K562 (cell line): ENCODE measurements around the gene CBLC. TPM values are rescaled to one million over a fixed set of nuclear protein-coding genes. Genes with fewer than 3 reads are reported as not detected.

Source experiments
- CBX5 ChIP-seq: IDR thresholded peaks from 2 replicates; pipeline ENCODE4 v1.6.1; 2014; ENCODE audit warnings: low read depth, borderline replicate concordance
- DMBX1 ChIP-seq: fragments of 250-450 bp; sonication (Bioruptor Pico); IDR thresholded peaks from 2 replicates; pipeline ENCODE4 v1.8.0; 2022; ENCODE audit warnings: inconsistent platforms, mild to moderate bottlenecking, moderate library complexity, borderline replicate concordance
- HDAC1 ChIP-seq, 2 experiments: fragments of 450-650 bp; IDR thresholded peaks; 2 replicates each; pipeline ENCODE4 v1.6.1; 2016 to 2017; ENCODE audit warnings: inconsistent platforms in 1 of 2, mild to moderate bottlenecking in 1 of 2, moderate library complexity in 1 of 2
- HDAC8 ChIP-seq: fragments of 450-650 bp; IDR thresholded peaks from 2 replicates; pipeline ENCODE4 v1.6.1; 2016; ENCODE audit warnings: mild to moderate bottlenecking, missing genetic modification characterization, moderate library complexity, missing compliant biosample characterization
- HSF4 ChIP-seq: fragments of 250-450 bp; sonication (Bioruptor Pico); IDR thresholded peaks from 2 replicates; pipeline ENCODE4 v2.1.2; 2022; ENCODE audit warnings: mild to moderate bottlenecking, moderate library complexity, borderline replicate concordance
- L3MBTL2 ChIP-seq: fragments of 450-650 bp; IDR thresholded peaks from 2 replicates; pipeline ENCODE4 v1.6.1; 2016; ENCODE audit warnings: mild to moderate bottlenecking, moderate library complexity
- MYC ChIP-seq, 2 experiments: fragments of 250-450 bp in 1 of 2; sonication (Bioruptor Pico) in 1 of 2; IDR thresholded peaks; 2 replicates each; pipeline versions ENCODE4 v1.5.1 to v1.6.1; 2012 to 2021; ENCODE audit warnings: low read depth in 2 of 2, borderline replicate concordance in 1 of 2, improper control_type of control experiment in 1 of 2, low read length in 1 of 2, mild to moderate bottlenecking in 1 of 2, moderate library complexity in 1 of 2
- NR2C2 ChIP-seq, 2 experiments: fragments of 200-800 bp in 1 of 2; sonication (Bioruptor generic) in 1 of 2; sonication (generic) in 1 of 2; formaldehyde crosslinking in 1 of 2; IDR thresholded peaks; 2 replicates each; pipeline versions ENCODE4 v1.6.1 to v1.8.0; 2016 to 2022; ENCODE audit warnings: mild to moderate bottlenecking in 1 of 2, missing compliant biosample characterization in 1 of 2, missing genetic modification characterization in 1 of 2, missing genetic modification reagents in 1 of 2
- POU5F1 ChIP-seq: fragments of 150-350 bp; IDR thresholded peaks from 2 replicates; pipeline ENCODE4 v1.6.1; 2014; ENCODE audit warnings: borderline replicate concordance, low read length, low read depth, mild to moderate bottlenecking; ENCODE audit not compliant: partially characterized antibody
- PYGO2 ChIP-seq: fragments of 450-650 bp; IDR thresholded peaks from 2 replicates; pipeline ENCODE4 v1.6.1; 2016; ENCODE audit warnings: mild to moderate bottlenecking, missing genetic modification characterization, moderate library complexity, missing compliant biosample characterization
- ZC3H4 ChIP-seq: sonication (generic); formaldehyde crosslinking; IDR thresholded peaks from 2 replicates; pipeline ENCODE4 v1.9.0; 2021; ENCODE audit warnings: missing genetic modification reagents, borderline replicate concordance
- ZSCAN29 ChIP-seq: fragments of 450-650 bp; IDR thresholded peaks from 2 replicates; pipeline ENCODE4 v1.6.1; 2017
- polyA plus RNA-seq, 8 experiments: library from polyadenylated mRNA; depleted of rRNA in 4 of 8; stranded (reverse) in 5 of 8; unstranded in 3 of 8; fragments of >200 nt; fragmentation: Nextera tagmentation in 2 of 8; fragmentation: Illumina TruSeq in 1 of 8; extraction: Ambion mirVana in 2 of 8; extraction: Trizol in 1 of 8; gene quantifications; 2 replicates each; pipeline versions ENCODE4 v1.2.1 to v1.2.3, GENCODE V29; 2011 to 2014; ENCODE audit warnings: inconsistent platforms in 1 of 8, missing spikeins in 1 of 8
- total RNA-seq, 7 experiments: library from RNA; depleted of rRNA in 6 of 7; stranded (reverse); fragments of >200 nt in 6 of 7; fragmentation: Illumina TruSeq in 2 of 7; extraction: Trizol in 2 of 7; gene quantifications; 2 replicates each; pipeline versions ENCODE4 v1.2.1 to v1.2.3, GENCODE V29; 2011 to 2021; ENCODE audit warnings: low replicate concordance in 1 of 7
- TF ChIP-seq, protein P1 (sequence below): fragments of 250-450 bp; sonication (Bioruptor Pico); IDR thresholded peaks from 2 replicates; pipeline ENCODE4 v1.8.0; 2022; ENCODE audit warnings: inconsistent platforms
- TF ChIP-seq, protein P2 (sequence below): fragments of 450-650 bp; IDR thresholded peaks from 2 replicates; pipeline ENCODE4 v1.6.1; 2016; ENCODE audit warnings: antibody characterized with exemption
- TF ChIP-seq, protein P3 (sequence below): sonication (generic); formaldehyde crosslinking; IDR thresholded peaks from 2 replicates; pipeline ENCODE4 v1.8.0; 2023; ENCODE audit warnings: mild to moderate bottlenecking, missing genetic modification reagents
- TF ChIP-seq, protein P4 (sequence below): sonication (generic); formaldehyde crosslinking; IDR thresholded peaks from 2 replicates; pipeline ENCODE4 v1.8.1; 2023; ENCODE audit warnings: mild to moderate bottlenecking, missing genetic modification reagents

Gene CBLC
- total and polyA plus RNA-seq, 9 of the 15 experiments (the other 6 are each of a cell fraction or from before 2014, with no cell fraction given) = 0.09 TPM; not detected in 8

DNA sequence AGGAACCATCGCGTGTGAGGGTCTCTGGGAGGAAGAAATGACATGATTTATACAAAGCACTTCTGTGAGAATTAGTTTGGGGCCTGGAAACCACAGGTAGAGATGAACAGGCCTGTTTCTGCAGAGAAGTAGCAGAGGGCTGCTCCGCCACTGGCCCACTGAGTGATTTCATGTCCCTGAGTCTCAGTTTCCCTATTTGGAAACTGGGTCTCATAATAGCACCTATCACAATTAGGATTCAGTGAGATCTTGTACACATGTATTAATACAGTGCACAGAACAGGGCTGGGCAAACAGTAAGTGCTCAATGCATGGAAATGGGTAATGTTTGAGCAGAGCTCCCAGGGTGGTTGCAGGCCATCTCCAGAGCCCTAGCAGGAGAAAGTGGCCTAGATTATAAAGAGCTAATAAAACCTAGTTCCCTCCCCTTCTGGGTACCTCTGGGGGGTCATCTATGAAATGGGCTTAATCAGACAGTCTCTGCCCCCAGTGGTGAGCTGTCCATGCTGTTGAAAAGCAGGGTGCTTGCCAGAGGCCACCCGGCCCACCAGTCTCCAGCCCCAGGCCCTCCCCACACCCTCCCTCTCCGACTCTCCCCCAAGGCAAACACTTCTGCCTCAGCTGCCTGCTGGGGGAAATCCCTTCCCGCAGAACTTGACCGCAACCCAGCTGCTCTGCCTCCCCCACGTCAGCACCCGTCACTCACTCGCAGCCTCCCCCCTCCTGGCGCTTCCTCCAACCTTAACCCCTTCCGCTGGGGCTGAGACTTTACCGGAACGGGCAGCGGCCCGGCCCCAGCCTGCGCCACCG, 24.7 kb upstream of the CBLC start (continued):
- TF ChIP-seq NR2C2 (CRISPR knock-in tag; IDR thresholded peaks at IDR 0.05) = no peak
- TF ChIP-seq NR2C2 (tag; IDR thresholded peaks at IDR 0.05) = peak; percentile 66; the same call in 1 of the 2 replicates
- TF ChIP-seq HDAC8 (tag) = no peak
- TF ChIP-seq, protein P1, sequence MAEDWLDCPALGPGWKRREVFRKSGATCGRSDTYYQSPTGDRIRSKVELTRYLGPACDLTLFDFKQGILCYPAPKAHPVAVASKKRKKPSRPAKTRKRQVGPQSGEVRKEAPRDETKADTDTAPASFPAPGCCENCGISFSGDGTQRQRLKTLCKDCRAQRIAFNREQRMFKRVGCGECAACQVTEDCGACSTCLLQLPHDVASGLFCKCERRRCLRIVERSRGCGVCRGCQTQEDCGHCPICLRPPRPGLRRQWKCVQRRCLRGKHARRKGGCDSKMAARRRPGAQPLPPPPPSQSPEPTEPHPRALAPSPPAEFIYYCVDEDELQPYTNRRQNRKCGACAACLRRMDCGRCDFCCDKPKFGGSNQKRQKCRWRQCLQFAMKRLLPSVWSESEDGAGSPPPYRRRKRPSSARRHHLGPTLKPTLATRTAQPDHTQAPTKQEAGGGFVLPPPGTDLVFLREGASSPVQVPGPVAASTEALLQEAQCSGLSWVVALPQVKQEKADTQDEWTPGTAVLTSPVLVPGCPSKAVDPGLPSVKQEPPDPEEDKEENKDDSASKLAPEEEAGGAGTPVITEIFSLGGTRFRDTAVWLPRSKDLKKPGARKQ (CRISPR knock-in tag) = no peak
- peak; percentile 58 to 99; a peak in 3 of 4 replicates for TF ChIP-seq HDAC1 (IDR thresholded peaks at IDR 0.05)
- TF ChIP-seq, protein P2, sequence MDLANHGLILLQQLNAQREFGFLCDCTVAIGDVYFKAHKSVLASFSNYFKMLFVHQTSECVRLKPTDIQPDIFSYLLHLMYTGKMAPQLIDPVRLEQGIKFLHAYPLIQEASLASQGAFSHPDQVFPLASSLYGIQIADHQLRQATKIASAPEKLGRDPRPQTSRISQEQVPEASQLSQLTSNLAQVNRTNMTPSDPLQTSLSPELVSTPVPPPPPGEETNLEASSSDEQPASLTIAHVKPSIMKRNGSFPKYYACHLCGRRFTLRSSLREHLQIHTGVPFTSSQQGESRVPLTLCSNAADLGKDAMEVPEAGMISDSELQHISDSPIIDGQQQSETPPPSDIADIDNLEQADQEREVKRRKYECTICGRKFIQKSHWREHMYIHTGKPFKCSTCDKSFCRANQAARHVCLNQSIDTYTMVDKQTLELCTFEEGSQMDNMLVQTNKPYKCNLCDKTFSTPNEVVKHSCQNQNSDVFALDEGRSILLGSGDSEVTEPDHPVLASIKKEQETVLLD = peak; percentile 86
- TF ChIP-seq DMBX1 (CRISPR knock-in tag) = peak; percentile 49; the same call in 1 of the 2 replicates
- TF ChIP-seq CBX5 = peak; percentile 68; the same call in 1 of the 2 replicates
- TF ChIP-seq ZC3H4 = no peak
- TF ChIP-seq PYGO2 (tag) = no peak
- TF ChIP-seq, protein P3, sequence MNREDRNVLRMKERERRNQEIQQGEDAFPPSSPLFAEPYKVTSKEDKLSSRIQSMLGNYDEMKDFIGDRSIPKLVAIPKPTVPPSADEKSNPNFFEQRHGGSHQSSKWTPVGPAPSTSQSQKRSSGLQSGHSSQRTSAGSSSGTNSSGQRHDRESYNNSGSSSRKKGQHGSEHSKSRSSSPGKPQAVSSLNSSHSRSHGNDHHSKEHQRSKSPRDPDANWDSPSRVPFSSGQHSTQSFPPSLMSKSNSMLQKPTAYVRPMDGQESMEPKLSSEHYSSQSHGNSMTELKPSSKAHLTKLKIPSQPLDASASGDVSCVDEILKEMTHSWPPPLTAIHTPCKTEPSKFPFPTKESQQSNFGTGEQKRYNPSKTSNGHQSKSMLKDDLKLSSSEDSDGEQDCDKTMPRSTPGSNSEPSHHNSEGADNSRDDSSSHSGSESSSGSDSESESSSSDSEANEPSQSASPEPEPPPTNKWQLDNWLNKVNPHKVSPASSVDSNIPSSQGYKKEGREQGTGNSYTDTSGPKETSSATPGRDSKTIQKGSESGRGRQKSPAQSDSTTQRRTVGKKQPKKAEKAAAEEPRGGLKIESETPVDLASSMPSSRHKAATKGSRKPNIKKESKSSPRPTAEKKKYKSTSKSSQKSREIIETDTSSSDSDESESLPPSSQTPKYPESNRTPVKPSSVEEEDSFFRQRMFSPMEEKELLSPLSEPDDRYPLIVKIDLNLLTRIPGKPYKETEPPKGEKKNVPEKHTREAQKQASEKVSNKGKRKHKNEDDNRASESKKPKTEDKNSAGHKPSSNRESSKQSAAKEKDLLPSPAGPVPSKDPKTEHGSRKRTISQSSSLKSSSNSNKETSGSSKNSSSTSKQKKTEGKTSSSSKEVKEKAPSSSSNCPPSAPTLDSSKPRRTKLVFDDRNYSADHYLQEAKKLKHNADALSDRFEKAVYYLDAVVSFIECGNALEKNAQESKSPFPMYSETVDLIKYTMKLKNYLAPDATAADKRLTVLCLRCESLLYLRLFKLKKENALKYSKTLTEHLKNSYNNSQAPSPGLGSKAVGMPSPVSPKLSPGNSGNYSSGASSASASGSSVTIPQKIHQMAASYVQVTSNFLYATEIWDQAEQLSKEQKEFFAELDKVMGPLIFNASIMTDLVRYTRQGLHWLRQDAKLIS (CRISPR knock-in tag) = no peak
- no peak for TF ChIP-seq POU5F1
- TF ChIP-seq MYC (IDR thresholded peaks at IDR 0.05; ENCODE audit: low read depth, low read length) = peak; percentile 65
- no peak for TF ChIP-seq MYC (CRISPR knock-in tag; IDR thresholded peaks at IDR 0.05; ENCODE audit: borderline replicate concordance, low read depth)
- TF ChIP-seq HSF4 = no peak
- TF ChIP-seq L3MBTL2 = peak; percentile 31; the same call in 1 of the 2 replicates
- TF ChIP-seq ZSCAN29 = no peak
- TF ChIP-seq, protein P4, sequence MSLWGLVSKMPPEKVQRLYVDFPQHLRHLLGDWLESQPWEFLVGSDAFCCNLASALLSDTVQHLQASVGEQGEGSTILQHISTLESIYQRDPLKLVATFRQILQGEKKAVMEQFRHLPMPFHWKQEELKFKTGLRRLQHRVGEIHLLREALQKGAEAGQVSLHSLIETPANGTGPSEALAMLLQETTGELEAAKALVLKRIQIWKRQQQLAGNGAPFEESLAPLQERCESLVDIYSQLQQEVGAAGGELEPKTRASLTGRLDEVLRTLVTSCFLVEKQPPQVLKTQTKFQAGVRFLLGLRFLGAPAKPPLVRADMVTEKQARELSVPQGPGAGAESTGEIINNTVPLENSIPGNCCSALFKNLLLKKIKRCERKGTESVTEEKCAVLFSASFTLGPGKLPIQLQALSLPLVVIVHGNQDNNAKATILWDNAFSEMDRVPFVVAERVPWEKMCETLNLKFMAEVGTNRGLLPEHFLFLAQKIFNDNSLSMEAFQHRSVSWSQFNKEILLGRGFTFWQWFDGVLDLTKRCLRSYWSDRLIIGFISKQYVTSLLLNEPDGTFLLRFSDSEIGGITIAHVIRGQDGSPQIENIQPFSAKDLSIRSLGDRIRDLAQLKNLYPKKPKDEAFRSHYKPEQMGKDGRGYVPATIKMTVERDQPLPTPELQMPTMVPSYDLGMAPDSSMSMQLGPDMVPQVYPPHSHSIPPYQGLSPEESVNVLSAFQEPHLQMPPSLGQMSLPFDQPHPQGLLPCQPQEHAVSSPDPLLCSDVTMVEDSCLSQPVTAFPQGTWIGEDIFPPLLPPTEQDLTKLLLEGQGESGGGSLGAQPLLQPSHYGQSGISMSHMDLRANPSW (CRISPR knock-in tag) = no peak
